GM21360 (cell line): Measurements from ENCODE around the gene STK24.

ENCODE experiments used
- ATAC-seq: cut with Tn5 transposase; IDR thresholded peaks from one replicate; pipeline ENCODE4 v1.9.1; 2021; ENCODE audit warnings: mild to moderate bottlenecking, moderate library complexity; ENCODE audit not compliant: unreplicated experiment

The STK24 gene

GRCh38 chr13:98459171-98459681 lies 117.7 kb downstream of the STK24 start:
- ATAC-seq = no peak

- no peak for ATAC-seq
Observed at GRCh38 chr13:98458431-98458830, 118.5 kb downstream of the STK24 start.

GRCh38 chr13:98457053-98457452 lies 119.9 kb downstream of the STK24 start:
- ATAC-seq = no peak

GRCh38 chr13:98456413-98456845 lies 120.5 kb downstream of the STK24 start:
- ATAC-seq = no peak

GRCh38 chr13:98454389-98454881 lies 122.5 kb downstream of the STK24 start:
- ATAC-seq = no peak

- ATAC-seq = no peak
Observed at GRCh38 chr13:98452851-98453843, 123.8 kb downstream of the STK24 start.

GRCh38 chr13:98451676-98452470 lies 125.0 kb downstream of the STK24 start:
- ATAC-seq = no peak

- no peak for ATAC-seq
Observed at GRCh38 chr13:98450539-98451111, 126.3 kb downstream of the STK24 start.

- no peak for ATAC-seq
Observed at GRCh38 chr13:98450026-98450425, 126.9 kb downstream of the STK24 start.

- ATAC-seq = no peak
Observed at GRCh38 chr13:98449273-98449672, 127.6 kb downstream of the STK24 start.

- ATAC-seq = no peak
Observed at GRCh38 chr13:98448642-98448928, 128.3 kb downstream of the STK24 start.

- ATAC-seq = no peak
Observed at GRCh38 chr13:98447881-98448641, 128.8 kb downstream of the STK24 start.

GRCh38 chr13:98447130-98447529 lies 129.8 kb downstream of the STK24 start:
- ATAC-seq = no peak

GRCh38 chr13:98446234-98446621 lies 130.7 kb downstream of the STK24 start:
- ATAC-seq = no peak

GRCh38 chr13:98445340-98446233 lies 131.3 kb downstream of the STK24 start:
- ATAC-seq = peak; percentile 88

GRCh38 chr13:98444381-98444780 lies 132.5 kb downstream of the STK24 start:
- no peak for ATAC-seq

- no peak for ATAC-seq
Observed at GRCh38 chr13:98443800-98444325, 133.0 kb downstream of the STK24 start.

- no peak for ATAC-seq
Observed at GRCh38 chr13:98443329-98443728, 133.6 kb downstream of the STK24 start.
